ENCODE measurements around the gene HOXA13. TPM values are rescaled to one million over a fixed set of nuclear protein-coding genes. Genes with fewer than 3 reads are reported as not detected.

HOXA13 gene
- not detected for total RNA-seq
- long read RNA-seq, result 0 reads

GRCh38 chr7:27199849-27200760 lies at the start of gene HOXA13:
HOXA13 (minus strand) TSS chr7:27200091; CDS start chr7:27200077, 14 bp downstream.
- intact Hi-C loops (cut with DNase I), result loop anchor here (5.0 kb wide), 4 partner anchors 377 to 1652 kb away; no protein-coding TSS in a partner anchor
- no peak for ATAC-seq
- no peak for DNase-seq (ENCODE audit: missing footprints)

- intact Hi-C loops (cut with DNase I), result no loop called here
- DNase-seq (ENCODE audit: missing footprints), result no peak
- no peak for ATAC-seq
Measured at GRCh38 chr7:27248911-27249723, 49.2 kb upstream of the HOXA13 start.

- no peak for DNase-seq (ENCODE audit: missing footprints)
- intact Hi-C loops (cut with DNase I), result no loop called here
- ATAC-seq, result no peak
Measured at GRCh38 chr7:27248427-27248806, 48.5 kb upstream of the HOXA13 start.

- DNase-seq (ENCODE audit: missing footprints) (no peak), ATAC-seq (no peak)
- intact Hi-C loops (cut with DNase I), result no loop called here
Measured at GRCh38 chr7:27247452-27248426, 47.8 kb upstream of the HOXA13 start.

GRCh38 chr7:27247000-27247399 lies 47.1 kb upstream of the HOXA13 start:
- DNase-seq (ENCODE audit: missing footprints) (no peak), ATAC-seq (no peak)
- intact Hi-C loops (cut with DNase I), result no loop called here

- no peak for ATAC-seq
- intact Hi-C loops (cut with DNase I), result no loop called here
- peak; percentile 69 for DNase-seq (ENCODE audit: missing footprints)
Measured at GRCh38 chr7:27245798-27246691, 46.2 kb upstream of the HOXA13 start.

GRCh38 chr7:27245124-27245797 lies 45.4 kb upstream of the HOXA13 start:
- DNase-seq (ENCODE audit: missing footprints), result peak; percentile 56
- ATAC-seq, result no peak
- intact Hi-C loops (cut with DNase I), result no loop called here

- DNase-seq (ENCODE audit: missing footprints) (no peak), ATAC-seq (no peak)
- intact Hi-C loops (cut with DNase I), result no loop called here
Measured at GRCh38 chr7:27244488-27245123, 44.7 kb upstream of the HOXA13 start.

GRCh38 chr7:27243340-27244163 lies 43.7 kb upstream of the HOXA13 start:
- intact Hi-C loops (cut with DNase I), result no loop called here
- DNase-seq (ENCODE audit: missing footprints) (peak; percentile 66), ATAC-seq (no peak)

- intact Hi-C loops (cut with DNase I), result no loop called here
- ATAC-seq, result no peak
- peak; percentile 63 for DNase-seq (ENCODE audit: missing footprints)
Measured at GRCh38 chr7:27242555-27243339, 42.9 kb upstream of the HOXA13 start, which contains the start of gene EVX1. EVX1 (plus strand) TSS chr7:27242802; CDS start chr7:27243031, 229 bp downstream.

- DNase-seq (ENCODE audit: missing footprints) (no peak), ATAC-seq (no peak)
- intact Hi-C loops (cut with DNase I), result no loop called here
Measured at GRCh38 chr7:27242154-27242553, 42.3 kb upstream of the HOXA13 start.

GRCh38 chr7:27241189-27242056 lies 41.5 kb upstream of the HOXA13 start:
- intact Hi-C loops (cut with DNase I), result no loop called here
- DNase-seq (ENCODE audit: missing footprints) (no peak), ATAC-seq (no peak)

GRCh38 chr7:27240015-27240731 lies 40.3 kb upstream of the HOXA13 start:
- intact Hi-C loops (cut with DNase I), result no loop called here
- DNase-seq (ENCODE audit: missing footprints), result no peak
- ATAC-seq, result no peak
